Measurements from ENCODE around the gene PAPSS1. TPM values are rescaled to one million over a fixed set of nuclear protein-coding genes. Genes with fewer than 3 reads are reported as not detected.

PAPSS1 gene
- total RNA-seq, 2 donors from 2014 or later = 21.1 to 22.5 TPM

DNA sequence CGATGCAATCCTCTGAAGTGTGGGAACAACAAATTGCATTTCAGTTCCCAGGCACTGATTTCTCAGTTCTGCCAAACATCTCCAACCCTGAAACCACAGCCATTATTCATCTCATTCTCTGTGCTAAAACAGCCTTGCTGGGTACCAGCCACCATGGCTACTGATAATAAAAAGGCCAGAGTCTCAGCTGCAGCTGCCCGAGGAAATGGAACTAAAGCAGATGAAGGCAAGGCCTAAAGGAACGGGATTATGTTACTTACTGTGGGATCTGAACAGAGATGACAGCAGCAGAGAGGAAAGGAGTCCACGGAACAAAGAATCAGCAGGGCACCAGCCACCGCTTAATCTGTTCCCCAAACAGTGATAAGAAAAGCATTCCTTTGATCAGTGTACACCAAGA, 155.7 kb downstream of the PAPSS1 start:
- TF ChIP-seq CTCF (IDR thresholded peaks at IDR 0.05) = no peak
- Histone ChIP-seq H3K4me1 (no peaks in the 10 kb centered on the region), H3K4me3 (no peak overlapping the region), H3K9ac (ENCODE audit: low read depth in 2 of 2, low read length in 2 of 2) (no peak overlapping the region), H3K27me3 (no peaks in the 10 kb centered on the region), H3K36me3 (no peaks in the 10 kb centered on the region), H3K9me3 (no peaks in the 10 kb centered on the region), H3K27ac (no peak overlapping the region)
- intact Hi-C loops (cut with DNase I) = no loop called here
- no peak for DNase-seq

Other genes starting within 250 kb of the PAPSS1 start
- 10 to 100 TPM; 34.9 to 49.1 TPM for gene SGMS2, start 104.7 kb upstream of the PAPSS1 start, total RNA-seq
- 1 to 10 TPM; 2.4 to 4.2 TPM for gene CYP2U1, start 211.3 kb upstream of the PAPSS1 start, total RNA-seq